ENCODE results near the gene PRPF39.

Gene PRPF39

GRCh38 chr14:45060551-45060950 is 23.4 kb upstream of the PRPF39 start:
- in situ Hi-C loops (cut with MboI; ENCODE audit: low pct_unique_long_range_greater_than_20kb, low sequenced_read_pairs, unreplicated experiment), result no loop called here
- TF ChIP-seq CTCF (IDR thresholded peaks at IDR 0.05; ENCODE audit: extremely low read depth, insufficient read depth, missing control alignments), result no peak

GRCh38 chr14:45065540-45065939 is 18.4 kb upstream of the PRPF39 start:
- TF ChIP-seq CTCF (IDR thresholded peaks at IDR 0.05; ENCODE audit: extremely low read depth, insufficient read depth, missing control alignments), result no peak
- in situ Hi-C loops (cut with MboI; ENCODE audit: low pct_unique_long_range_greater_than_20kb, low sequenced_read_pairs, unreplicated experiment), result no loop called here
- DNase-seq (ENCODE audit: low spot score), result no peak

More at GRCh38 chr14:45060551-45060950, 23.4 kb upstream of the PRPF39 start:
- no peak for DNase-seq (ENCODE audit: low spot score)

GRCh38 chr14:45065956-45066355 is 18.0 kb upstream of the PRPF39 start:
- TF ChIP-seq CTCF (IDR thresholded peaks at IDR 0.05; ENCODE audit: extremely low read depth, insufficient read depth, missing control alignments), result no peak
- no peak for DNase-seq (ENCODE audit: low spot score)
- in situ Hi-C loops (cut with MboI; ENCODE audit: low pct_unique_long_range_greater_than_20kb, low sequenced_read_pairs, unreplicated experiment), result no loop called here

GRCh38 chr14:45066667-45067066 is 17.2 kb upstream of the PRPF39 start:
- in situ Hi-C loops (cut with MboI; ENCODE audit: low pct_unique_long_range_greater_than_20kb, low sequenced_read_pairs, unreplicated experiment), result no loop called here
- TF ChIP-seq CTCF (IDR thresholded peaks at IDR 0.05; ENCODE audit: extremely low read depth, insufficient read depth, missing control alignments), result no peak
- DNase-seq (ENCODE audit: low spot score), result no peak

GRCh38 chr14:45068396-45068795 is 15.5 kb upstream of the PRPF39 start:
- in situ Hi-C loops (cut with MboI; ENCODE audit: low pct_unique_long_range_greater_than_20kb, low sequenced_read_pairs, unreplicated experiment), result no loop called here
- DNase-seq (ENCODE audit: low spot score), result no peak
- no peak for TF ChIP-seq CTCF (IDR thresholded peaks at IDR 0.05; ENCODE audit: extremely low read depth, insufficient read depth, missing control alignments)

GRCh38 chr14:45070215-45070614 is 13.7 kb upstream of the PRPF39 start:
- no peak for DNase-seq (ENCODE audit: low spot score)
- in situ Hi-C loops (cut with MboI; ENCODE audit: low pct_unique_long_range_greater_than_20kb, low sequenced_read_pairs, unreplicated experiment), result no loop called here
- no peak for TF ChIP-seq CTCF (IDR thresholded peaks at IDR 0.05; ENCODE audit: extremely low read depth, insufficient read depth, missing control alignments)

GRCh38 chr14:45072126-45072525 is 11.8 kb upstream of the PRPF39 start:
- in situ Hi-C loops (cut with MboI; ENCODE audit: low pct_unique_long_range_greater_than_20kb, low sequenced_read_pairs, unreplicated experiment), result no loop called here
- no peak for TF ChIP-seq CTCF (IDR thresholded peaks at IDR 0.05; ENCODE audit: extremely low read depth, insufficient read depth, missing control alignments)
- DNase-seq (ENCODE audit: low spot score), result no peak

All from GM13977 (cell line).